ENCODE measurements around the gene ZNF330.
A peak's percentile ranks its signal among the peaks of the same experiment; 100 is the strongest.

The ZNF330 gene

DNA sequence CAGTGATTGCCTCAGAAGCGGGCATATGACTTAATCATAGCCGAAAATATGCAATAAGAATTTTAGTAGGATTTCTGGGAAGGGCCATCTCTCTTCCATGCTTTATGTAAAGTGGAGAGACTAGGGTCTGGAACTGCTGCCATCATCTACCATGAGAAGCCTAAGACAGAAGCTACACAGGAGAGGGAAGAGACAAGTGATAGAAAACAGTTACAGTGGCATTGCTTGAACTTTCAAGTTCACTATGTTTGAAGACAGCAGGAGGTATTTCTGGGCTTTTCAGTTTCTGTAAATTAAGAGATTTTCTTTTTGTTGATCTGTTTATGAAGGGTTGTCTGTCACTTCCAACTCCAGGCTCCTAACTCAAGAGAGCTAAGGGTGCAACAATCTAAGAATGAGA, 62.5 kb downstream of the ZNF330 start:
- TF ChIP-seq POLR2A (IDR thresholded peaks at IDR 0.05; ENCODE audit: low read depth, low read length) (no peak), POLR2AphosphoS5 (IDR thresholded peaks at IDR 0.05; ENCODE audit: low read depth, low read length) (no peak), TAF1 (IDR thresholded peaks at IDR 0.05; ENCODE audit: borderline replicate concordance, low read depth, low read length) (no peak)
- FAIRE-seq (no peak), DNase-seq (ENCODE audit: insufficient read length) (no peak)

DNA sequence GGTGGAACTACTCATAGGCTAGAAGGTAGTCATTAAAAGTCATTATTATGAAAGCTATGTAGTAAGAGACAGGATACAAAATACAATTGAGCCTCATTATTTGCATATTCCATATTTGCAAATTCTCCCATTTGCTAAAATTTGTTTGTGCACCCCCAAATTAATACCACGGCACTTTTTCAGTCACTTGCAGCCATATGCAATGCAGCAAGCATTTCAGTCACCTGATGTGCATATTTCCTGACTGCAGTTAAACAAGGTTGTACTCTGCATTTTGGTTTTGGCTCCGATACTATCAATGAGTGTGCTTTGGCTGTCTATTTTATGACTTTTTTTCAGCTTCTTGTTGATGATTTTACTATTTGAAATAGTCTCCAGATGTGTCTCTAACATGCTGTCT, 62.9 kb downstream of the ZNF330 start:
- peak; percentile 57 for FAIRE-seq

More for the DNA sequence above, 62.9 kb downstream of the ZNF330 start:
- TF ChIP-seq POLR2A (IDR thresholded peaks at IDR 0.05; ENCODE audit: low read depth, low read length) (no peak), POLR2AphosphoS5 (IDR thresholded peaks at IDR 0.05; ENCODE audit: low read depth, low read length) (no peak), TAF1 (IDR thresholded peaks at IDR 0.05; ENCODE audit: borderline replicate concordance, low read depth, low read length) (no peak)
- DNase-seq (ENCODE audit: insufficient read length): no peak

Measured in GM12892 (cell line).